C4-2B (cell line): ENCODE results near the gene NOG.

ENCODE experiments used
- CTCF ChIP-seq: fragments of 450-650 bp; conservative IDR thresholded peaks from 2 replicates; pipeline ENCODE4 v1.5.1; 2017; ENCODE audit warnings: mild to moderate bottlenecking
- ZFX ChIP-seq: fragments of 450-650 bp; IDR thresholded peaks from 2 replicates; pipeline ENCODE4 v1.6.1; 2017

DNA sequence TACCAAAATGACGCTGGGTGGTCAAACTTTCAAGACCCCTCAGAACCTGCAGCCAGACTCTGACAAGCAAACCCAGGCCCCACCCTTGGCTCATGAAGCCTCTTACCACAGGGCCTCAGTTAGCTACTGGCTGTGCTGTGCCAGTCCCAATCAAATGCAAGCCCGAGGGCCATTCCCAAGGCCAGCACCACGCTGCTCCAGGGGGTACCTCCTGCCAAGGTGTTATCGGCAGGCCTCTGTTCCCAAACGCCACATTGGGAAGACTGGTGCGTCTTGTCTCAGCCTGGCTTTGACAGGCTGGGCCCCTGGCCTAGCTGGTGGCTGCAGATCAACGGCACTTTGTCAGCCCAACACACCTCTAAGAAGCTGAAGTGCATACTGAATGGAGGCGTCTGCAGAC, 35.8 kb upstream of the NOG start:
- TF ChIP-seq CTCF (no peak), ZFX (no peak)
